Gastroesophageal sphincter (tissue), 4 donors: ENCODE data around the gene MTHFD1L. TPM values are rescaled to one million over a fixed set of nuclear protein-coding genes. Genes with fewer than 3 reads are reported as not detected.

Source experiments
- ATAC-seq: fragments of 150-250 bp; one replicate; pipeline ENCODE4 v1.9.1; 2016; ENCODE audit warnings: mild to moderate bottlenecking, moderate library complexity
- H3K27ac ChIP-seq, 4 donors: fragments of 200-600 bp; sonication (generic) in 3 of 4; 1 replicate in 3 of 4; 2 replicates in 1 of 4; pipeline ENCODE4 v1.5.1; 2016 to 2019
- H3K27me3 ChIP-seq: fragments of 200-600 bp; sonication (generic); one replicate; pipeline ENCODE4 v1.5.1; 2019
- H3K36me3 ChIP-seq, 2 donors: fragments of 200-600 bp; sonication (generic); one replicate each; pipeline ENCODE4 v1.5.1; 2019; ENCODE audit warnings: control low read depth in 1 of 2
- H3K4me1 ChIP-seq, 3 donors: fragments of 200-600 bp; sonication (generic); 1 replicate in 2 of 3; 2 replicates in 1 of 3; pipeline ENCODE4 v1.5.1; 2016 to 2019; ENCODE audit warnings: control low read depth in 2 of 3
- H3K4me3 ChIP-seq, 2 donors: fragments of 200-600 bp; sonication (generic); one replicate each; pipeline ENCODE4 v1.5.1; 2019; ENCODE audit warnings: mild to moderate bottlenecking in 1 of 2, moderate library complexity in 1 of 2
- H3K9me3 ChIP-seq, 3 donors: fragments of 200-600 bp; sonication (generic); one replicate each; pipeline ENCODE4 v1.5.1; 2017 to 2019; ENCODE audit warnings: control low read depth in 2 of 3
- EP300 ChIP-seq: sonication (generic); formaldehyde crosslinking; IDR thresholded peaks from one replicate; pipeline ENCODE4 v1.6.1; 2017; ENCODE audit warnings: antibody characterized with exemption, mild to moderate bottlenecking
- POLR2A ChIP-seq, 2 donors: fragments of 450-650 bp; IDR thresholded peaks; one replicate each; pipeline ENCODE4 v1.6.1; 2017; ENCODE audit warnings: antibody characterized with exemption in 2 of 2, mild to moderate bottlenecking in 2 of 2, moderate library complexity in 1 of 2
- POLR2AphosphoS5 ChIP-seq: sonication (generic); formaldehyde crosslinking; IDR thresholded peaks from one replicate; pipeline ENCODE4 v1.6.1; 2017; ENCODE audit warnings: antibody characterized with exemption
- WGBS, 2 donors: methylation state at CpG; one replicate each; pipeline ENCODE4 v1.1.5; 2018; ENCODE audit warnings: low coverage in 1 of 2; 5-methylcytosine and 5-hydroxymethylcytosine counted together
- total RNA-seq, 4 donors: library from RNA; depleted of rRNA; stranded (reverse); fragments of >200 nt; gene quantifications; one replicate each; pipeline ENCODE4 v1.1.0, GENCODE V29; 2016
- TF ChIP-seq, protein P1 (sequence below), 4 experiments: fragments of 200-600 bp in 2 of 4; fragments of 450-650 bp in 2 of 4; sonication (generic) in 1 of 4; IDR thresholded peaks; one replicate each; pipeline ENCODE4 v1.5.1; 2017 to 2019; ENCODE audit warnings: antibody characterized with exemption in 4 of 4, mild to moderate bottlenecking in 2 of 4, moderate library complexity in 2 of 4

MTHFD1L gene
- total RNA-seq, 4 donors from 2014 or later: 1.2 to 10.8 (median 4.0) TPM

DNA sequence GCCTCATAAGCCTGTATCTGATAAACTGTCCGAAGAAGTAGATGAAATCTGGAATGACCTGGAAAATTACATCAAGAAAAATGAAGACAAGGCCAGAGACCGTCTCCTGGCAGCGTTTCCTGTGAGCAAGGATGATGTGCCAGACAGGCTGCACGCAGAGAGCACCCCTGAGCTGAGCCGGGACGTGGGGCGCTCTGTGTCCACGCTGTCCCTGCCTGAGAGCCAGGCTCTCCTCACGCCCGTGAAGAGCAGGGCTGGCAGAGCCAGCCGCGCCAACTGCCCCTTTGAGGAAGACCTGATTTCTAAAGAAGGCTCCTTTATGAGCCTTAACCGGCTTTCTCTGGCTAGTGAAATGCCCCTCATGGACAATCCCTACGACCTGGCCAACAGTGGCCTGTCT is 33.9 kb upstream of the MTHFD1L start:
- TF ChIP-seq EP300: no peak
- TF ChIP-seq POLR2A (IDR thresholded peaks at IDR 0.05): no peak
- TF ChIP-seq, protein P1, sequence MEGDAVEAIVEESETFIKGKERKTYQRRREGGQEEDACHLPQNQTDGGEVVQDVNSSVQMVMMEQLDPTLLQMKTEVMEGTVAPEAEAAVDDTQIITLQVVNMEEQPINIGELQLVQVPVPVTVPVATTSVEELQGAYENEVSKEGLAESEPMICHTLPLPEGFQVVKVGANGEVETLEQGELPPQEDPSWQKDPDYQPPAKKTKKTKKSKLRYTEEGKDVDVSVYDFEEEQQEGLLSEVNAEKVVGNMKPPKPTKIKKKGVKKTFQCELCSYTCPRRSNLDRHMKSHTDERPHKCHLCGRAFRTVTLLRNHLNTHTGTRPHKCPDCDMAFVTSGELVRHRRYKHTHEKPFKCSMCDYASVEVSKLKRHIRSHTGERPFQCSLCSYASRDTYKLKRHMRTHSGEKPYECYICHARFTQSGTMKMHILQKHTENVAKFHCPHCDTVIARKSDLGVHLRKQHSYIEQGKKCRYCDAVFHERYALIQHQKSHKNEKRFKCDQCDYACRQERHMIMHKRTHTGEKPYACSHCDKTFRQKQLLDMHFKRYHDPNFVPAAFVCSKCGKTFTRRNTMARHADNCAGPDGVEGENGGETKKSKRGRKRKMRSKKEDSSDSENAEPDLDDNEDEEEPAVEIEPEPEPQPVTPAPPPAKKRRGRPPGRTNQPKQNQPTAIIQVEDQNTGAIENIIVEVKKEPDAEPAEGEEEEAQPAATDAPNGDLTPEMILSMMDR (IDR thresholded peaks at IDR 0.05): no peak
- TF ChIP-seq POLR2AphosphoS5: no peak
- Histone ChIP-seq H3K9me3 (no peaks in the 10 kb centered on the region), H3K27ac (no peak overlapping the region), H3K4me3 (no peak overlapping the region), H3K27me3 (no peaks in the 10 kb centered on the region), H3K36me3 (peaks cover 0 to 32% of the 10 kb centered on the region in 2 donors), H3K4me1 (no peaks in the 10 kb centered on the region)
- ATAC-seq: no peak
- 63 to 87% methylated on average over 2 to 8 of the region's 14 CpGs for WGBS, 2 donors

DNA sequence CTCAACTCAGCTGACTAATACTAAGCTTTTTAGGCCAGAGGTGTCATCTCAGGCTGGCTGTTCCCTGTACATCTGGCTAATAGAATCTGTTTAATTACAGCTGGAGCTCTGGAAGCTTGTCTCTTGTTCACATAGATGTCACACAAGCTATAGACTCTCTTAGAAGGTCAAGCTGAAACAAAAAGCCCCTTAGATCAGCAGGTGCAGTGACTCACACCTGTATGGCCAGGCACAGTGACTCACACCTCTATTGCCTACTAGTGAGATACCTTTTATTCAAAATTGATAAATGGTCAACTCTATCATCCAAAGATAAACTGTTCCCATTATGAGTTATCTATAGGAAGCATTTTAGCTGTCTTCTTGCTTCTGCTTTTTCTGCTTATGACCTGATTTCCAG is 29.9 kb upstream of the MTHFD1L start:
- Histone ChIP-seq H3K36me3 (peaks cover 0 to 38% of the 10 kb centered on the region in 2 donors), H3K27ac (no peak overlapping the region), H3K4me1 (no peaks in the 10 kb centered on the region), H3K27me3 (no peaks in the 10 kb centered on the region), H3K9me3 (no peaks in the 10 kb centered on the region), H3K4me3 (no peak overlapping the region)
- no peak for ATAC-seq
- TF ChIP-seq EP300 (no peak), POLR2AphosphoS5 (no peak), POLR2A (IDR thresholded peaks at IDR 0.05) (no peak)
- TF ChIP-seq, protein P1 (IDR thresholded peaks at IDR 0.05): no peak

DNA sequence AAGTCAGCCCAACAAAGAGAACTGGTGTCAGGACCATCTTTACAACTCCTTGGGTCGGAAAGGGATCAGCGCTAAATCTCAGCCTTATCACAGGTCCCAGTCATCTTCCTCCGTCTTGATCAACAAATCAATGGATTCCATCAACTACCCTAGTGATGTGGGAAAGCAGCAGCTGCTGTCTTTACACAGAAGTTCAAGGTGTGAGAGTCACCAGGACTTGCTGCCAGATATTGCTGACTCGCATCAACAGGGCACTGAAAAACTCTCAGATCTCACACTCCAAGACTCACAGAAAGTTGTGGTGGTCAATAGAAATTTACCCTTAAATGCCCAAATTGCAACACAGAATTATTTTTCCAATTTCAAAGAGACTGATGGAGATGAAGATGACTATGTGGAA is 25.3 kb upstream of the MTHFD1L start:
- Histone ChIP-seq H3K36me3 (peaks cover 0 to 15% of the 10 kb centered on the region in 2 donors), H3K27ac (no peak overlapping the region), H3K4me1 (no peaks in the 10 kb centered on the region), H3K4me3 (no peak overlapping the region), H3K27me3 (no peaks in the 10 kb centered on the region), H3K9me3 (no peaks in the 10 kb centered on the region)
- 96 to 100% methylated on average over 1 to 4 of the region's 4 CpGs for WGBS, 2 donors
- ATAC-seq: no peak
- TF ChIP-seq POLR2AphosphoS5: no peak
- TF ChIP-seq, protein P1 (IDR thresholded peaks at IDR 0.05): no peak
- TF ChIP-seq EP300: no peak
- TF ChIP-seq POLR2A (IDR thresholded peaks at IDR 0.05): no peak

DNA sequence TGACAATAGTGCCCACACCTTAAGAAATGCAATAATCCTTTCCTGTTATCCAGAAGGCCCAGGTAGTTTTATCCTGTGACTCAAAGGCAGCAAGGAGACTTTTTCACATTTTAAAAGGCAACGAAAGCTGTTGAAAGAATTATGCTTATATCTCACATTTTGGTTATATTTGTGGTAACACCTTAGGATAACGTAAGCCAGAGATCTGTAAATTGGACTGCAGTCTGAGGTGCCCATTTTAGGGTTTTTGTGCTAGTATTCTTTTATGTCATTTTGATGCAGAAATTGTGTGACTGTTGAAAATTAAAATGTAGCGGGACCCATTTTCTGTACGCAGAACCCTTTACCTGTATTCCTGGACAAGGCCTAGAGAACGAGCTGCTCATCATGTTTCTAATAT is 24.3 kb upstream of the MTHFD1L start:
- no peak for ATAC-seq
- TF ChIP-seq, protein P1 (IDR thresholded peaks at IDR 0.05): no peak
- TF ChIP-seq POLR2A (IDR thresholded peaks at IDR 0.05): no peak
- no peak for TF ChIP-seq EP300
- no peak for TF ChIP-seq POLR2AphosphoS5
- Histone ChIP-seq H3K4me1 (no peaks in the 10 kb centered on the region), H3K4me3 (no peak overlapping the region), H3K27ac (no peak overlapping the region), H3K36me3 (peaks cover 0 to 14% of the 10 kb centered on the region in 2 donors), H3K9me3 (no peaks in the 10 kb centered on the region), H3K27me3 (no peaks in the 10 kb centered on the region)
- 94% methylated on average over 5 of the region's 5 CpGs for WGBS, 2 donors

DNA sequence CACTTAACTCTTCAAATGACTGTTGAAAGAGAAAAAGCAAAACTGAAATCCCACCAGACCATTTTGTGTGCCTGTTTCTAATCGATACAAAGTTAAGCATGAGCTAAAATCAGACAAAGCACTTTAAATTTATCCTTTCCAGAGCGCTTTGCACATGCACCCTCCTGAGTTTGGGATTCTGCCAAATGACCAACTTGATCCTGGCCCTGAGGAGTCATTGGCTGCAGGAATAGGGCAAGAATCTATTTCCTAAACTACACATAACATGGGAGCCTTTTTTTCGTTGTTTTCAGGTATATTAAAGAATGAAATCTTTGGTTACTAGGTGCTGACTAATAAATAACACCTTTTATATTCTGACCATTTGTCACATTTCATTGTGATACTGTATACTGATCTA is 23.8 kb upstream of the MTHFD1L start:
- Histone ChIP-seq H3K27me3 (no peaks in the 10 kb centered on the region), H3K9me3 (no peaks in the 10 kb centered on the region), H3K4me1 (no peaks in the 10 kb centered on the region), H3K36me3 (peaks cover 0 to 14% of the 10 kb centered on the region in 2 donors), H3K4me3 (no peak overlapping the region), H3K27ac (no peak overlapping the region)
- 54 to 88% methylated on average over 3 of the region's 3 CpGs for WGBS, 2 donors
- TF ChIP-seq POLR2AphosphoS5 (no peak), POLR2A (IDR thresholded peaks at IDR 0.05) (no peak), EP300 (no peak)
- TF ChIP-seq, protein P1 (IDR thresholded peaks at IDR 0.05): no peak
- ATAC-seq: no peak
